ENCODE measurements around the gene ANTXRL.
A peak's percentile ranks its signal among the peaks of the same experiment; 100 is the strongest.
"Not testable (repeated sequence)": the region's sequence is repeated elsewhere in the genome, so short reads cannot be mapped to it uniquely, and the experiment has no call there.

Gene ANTXRL

DNA sequence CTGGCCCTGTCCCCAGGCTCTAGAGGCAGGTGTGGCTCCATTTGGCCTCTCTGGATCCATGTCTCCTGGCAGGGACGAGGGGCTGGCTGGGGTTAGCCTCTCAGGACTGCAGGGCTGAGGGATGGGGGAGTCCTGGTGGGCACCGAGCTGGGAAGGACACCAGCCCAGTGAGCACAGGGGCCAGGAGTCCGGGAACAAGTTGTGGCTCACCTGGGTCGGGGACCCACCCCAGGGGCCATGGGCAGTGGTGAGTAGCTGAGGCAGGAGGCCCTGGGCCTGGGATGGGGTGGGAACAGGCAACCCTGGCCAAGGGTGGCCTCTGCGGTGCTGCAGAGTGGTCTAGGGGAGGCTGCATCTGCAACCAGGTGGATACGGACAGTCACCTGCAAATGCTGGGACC is 24.1 kb downstream of the ANTXRL start:
- DNase-seq = no peak

DNA sequence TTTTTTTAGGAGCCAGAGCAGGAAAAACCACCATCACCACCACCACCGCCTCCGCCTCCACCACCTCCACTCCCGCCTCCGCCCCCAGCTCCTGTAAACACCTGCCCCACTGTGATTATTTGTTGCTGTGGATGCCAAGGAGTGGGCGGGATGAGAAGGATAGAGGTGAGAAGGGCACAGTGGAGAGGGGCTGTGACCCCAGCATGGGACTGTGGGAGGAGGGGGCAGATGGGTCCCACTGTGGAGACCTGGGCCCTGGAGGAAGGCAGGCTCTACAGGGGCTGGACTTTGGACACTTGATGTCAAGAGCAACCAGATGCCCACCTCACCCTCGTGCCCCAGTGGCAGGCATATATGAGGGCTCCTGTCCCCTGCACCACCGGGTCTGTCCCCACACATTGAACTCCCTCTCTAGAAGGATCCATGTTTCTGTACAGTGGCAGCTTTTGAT is 24.7 kb downstream of the ANTXRL start:
- no peak for DNase-seq

DNA sequence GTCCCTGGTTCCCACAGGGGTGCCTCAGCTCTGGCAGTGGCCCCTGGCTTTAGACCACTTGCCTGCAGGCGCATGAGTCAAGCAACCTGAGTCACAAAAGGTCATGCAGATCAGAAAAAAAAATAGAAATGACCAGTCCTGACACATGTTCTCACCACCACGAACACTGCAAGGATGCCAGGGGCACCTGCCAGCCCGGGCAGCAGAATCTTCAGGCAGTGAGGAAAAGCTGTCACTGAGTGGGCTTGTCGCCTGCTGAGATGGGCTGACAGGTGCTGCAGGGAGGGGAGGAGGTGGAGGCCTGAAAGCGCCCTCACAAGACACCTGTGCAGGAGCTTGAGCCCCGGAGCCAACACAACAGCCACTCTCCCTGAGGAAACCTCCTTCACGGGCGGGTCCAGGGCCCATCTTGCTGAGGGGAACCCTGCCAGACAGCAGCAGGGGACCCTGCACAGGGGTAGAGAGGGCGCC is 25.2 kb downstream of the ANTXRL start:
- DNase-seq = not testable (repeated sequence)

DNA sequence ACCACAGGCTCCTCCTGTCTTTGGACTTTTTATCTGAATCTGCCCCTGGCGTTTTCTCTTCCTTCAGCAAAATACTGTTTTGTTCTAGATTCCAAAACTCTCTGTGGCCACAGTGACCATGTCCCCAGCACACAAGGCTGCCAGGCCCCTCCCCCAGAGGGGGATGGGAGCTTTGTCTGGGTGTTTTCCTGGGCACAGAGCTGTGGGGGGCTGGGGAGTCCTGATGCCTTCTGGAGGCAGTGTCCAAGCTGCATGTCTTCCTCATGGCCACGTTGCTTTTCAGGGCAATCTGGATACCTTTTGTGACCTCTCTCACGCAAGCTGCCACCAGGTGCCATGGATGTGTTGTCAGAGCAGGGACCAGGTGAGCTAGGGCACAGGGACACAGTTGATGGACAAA is 26.2 kb downstream of the ANTXRL start:
- no peak for DNase-seq

DNA sequence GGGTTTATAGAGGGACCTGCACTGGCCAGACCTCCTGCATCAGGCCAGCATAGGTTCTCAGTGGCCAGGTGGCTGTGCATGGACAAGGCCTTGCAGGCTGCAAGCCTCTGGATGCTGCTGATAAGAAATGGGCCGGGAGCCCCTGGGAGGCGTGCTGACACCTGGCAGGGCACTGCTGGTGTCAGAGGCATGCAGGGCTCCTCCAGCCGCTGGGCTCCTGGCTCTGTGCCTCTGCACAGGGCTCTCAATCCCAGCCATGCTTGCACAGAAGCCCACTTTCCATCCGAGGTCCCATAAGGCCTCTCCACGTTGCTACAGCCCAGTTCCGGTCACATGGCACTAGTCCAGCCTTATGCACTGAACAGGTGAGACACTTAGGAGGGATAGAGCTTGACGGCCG is 27.3 kb downstream of the ANTXRL start:
- no peak for DNase-seq

DNA sequence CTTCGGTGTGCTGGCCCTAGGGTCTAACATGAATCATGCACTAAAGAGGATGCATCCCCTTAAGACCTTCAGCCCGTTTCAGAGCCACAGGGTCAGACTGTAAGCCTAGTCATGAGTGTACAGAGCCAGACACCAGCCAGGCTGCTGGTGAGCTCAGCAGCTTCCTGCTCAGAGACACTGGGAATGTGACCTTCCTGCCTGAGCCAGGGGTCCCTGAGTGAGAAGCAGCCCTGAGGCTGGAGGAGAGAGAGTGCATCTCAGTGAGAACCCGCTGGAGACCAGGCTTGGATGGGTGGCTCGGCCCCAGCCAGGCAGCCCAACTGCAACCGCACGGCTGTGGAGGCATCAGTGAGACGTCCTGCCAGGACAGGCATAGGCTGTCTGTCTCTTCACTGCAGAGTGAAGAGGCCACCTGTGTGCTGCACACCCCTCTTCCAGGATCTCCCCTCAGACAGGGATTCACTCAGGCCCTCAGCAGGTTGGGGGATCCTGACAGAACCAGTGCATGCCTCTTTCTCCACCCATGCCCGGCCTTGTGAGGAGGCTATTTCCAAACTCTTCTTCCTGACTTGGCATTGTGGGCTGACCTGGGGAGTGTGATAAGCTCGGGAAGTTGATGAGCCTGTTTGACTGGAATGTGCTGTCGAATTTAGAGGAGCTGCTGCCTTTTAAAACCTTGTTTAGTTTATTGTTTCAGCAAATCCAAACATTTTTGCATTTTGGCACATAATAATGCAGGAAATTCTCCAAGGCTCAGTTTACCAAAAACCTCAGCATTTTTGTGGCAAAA is 28.5 kb downstream of the ANTXRL start:
- DNase-seq = not testable (repeated sequence)

DNA sequence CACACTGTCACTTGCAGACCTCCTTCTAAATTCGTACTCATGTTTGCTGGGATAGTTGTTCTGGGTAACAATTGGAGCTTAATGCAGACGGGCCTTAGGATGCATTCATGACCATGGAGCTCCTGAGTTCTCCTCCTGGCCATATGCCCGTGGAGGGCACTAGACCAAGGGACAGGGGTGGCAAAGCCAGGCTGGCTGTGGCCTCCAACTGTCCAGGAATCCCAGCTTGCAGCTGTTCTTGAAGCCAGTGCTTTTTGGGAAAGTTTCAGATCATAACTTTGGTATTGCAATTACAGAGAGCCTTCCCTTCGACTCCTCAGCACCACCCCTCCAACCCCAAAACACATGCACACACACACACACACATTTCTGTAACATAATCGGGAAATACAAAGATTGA is 30.6 kb downstream of the ANTXRL start:
- DNase-seq = no peak

DNA sequence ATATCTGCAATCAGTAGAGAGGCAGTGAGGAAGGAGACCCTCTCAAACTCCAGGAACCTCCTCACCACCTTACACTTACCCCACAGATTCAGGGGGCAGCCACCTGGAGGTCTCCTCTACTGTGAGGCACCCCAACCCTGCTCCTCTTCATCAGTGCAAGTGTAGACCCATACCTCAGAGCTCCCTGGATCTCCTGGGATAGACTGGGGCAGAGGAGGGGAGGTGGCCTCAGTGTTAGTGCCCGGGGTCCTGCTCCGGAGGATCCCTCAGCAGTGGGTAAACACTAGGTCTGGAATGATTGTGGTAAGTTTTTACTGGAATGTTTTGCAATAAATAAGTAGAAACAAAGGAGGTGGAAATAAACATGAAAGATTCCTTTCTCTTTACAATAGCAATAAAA is 31.1 kb downstream of the ANTXRL start:
- no peak for DNase-seq

DNA sequence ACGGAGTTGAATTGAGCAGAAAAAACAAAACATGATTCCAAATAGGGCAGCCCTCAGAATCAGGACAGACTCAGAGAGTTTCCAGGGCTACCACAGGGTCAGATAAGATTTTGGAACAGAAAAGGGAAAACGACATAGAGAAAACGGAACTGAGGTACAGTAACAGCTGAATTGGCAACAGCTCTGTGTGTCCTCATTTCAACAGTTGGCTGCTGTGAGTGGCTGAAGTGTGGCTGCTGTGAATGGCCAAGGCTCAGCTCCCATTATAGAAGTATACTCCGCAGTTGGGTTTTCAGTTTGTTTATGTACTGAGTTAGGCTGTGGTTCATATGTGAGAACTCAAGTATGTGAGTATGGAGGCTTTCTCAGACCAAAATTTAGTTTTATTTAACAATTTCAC is 32.0 kb downstream of the ANTXRL start:
- no peak for DNase-seq

DNA sequence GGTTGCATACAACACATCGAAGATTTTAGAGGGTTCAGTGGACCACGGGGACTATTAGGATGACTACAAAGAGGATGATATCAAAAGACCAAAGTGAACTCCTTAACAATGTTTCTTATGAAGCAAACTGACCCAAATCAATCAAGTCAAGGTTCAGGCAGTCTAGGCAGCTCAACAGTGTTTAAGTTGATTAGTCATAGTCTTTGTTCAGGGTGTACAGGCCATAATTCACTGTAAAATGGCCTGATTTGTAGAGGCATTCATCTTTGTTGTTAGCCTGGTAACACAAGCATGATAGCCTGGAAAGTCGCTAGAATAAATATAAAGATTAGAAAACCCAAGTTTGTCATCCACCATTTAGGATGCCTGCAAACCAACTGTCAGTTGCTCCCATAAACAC is 32.6 kb downstream of the ANTXRL start:
- no peak for DNase-seq

DNA sequence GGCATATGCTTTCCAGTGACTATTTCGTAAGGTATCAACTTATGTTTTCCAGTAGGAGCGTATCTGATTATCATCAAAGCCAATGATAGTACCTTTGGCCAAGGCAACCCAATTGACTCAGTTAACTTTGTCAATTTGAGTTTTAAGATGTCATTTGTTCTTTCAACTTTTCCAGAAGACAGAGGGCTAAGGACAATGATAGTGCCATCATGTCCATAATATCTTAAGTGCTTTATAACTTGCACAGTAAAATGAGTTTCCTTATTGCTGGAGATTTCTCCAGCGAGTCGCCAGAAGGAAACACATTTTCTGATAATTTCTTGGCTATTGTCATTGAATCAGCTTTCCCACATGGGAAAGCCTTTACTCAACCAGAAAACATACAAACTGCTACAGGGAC is 35.0 kb downstream of the ANTXRL start:
- no peak for DNase-seq

DNA sequence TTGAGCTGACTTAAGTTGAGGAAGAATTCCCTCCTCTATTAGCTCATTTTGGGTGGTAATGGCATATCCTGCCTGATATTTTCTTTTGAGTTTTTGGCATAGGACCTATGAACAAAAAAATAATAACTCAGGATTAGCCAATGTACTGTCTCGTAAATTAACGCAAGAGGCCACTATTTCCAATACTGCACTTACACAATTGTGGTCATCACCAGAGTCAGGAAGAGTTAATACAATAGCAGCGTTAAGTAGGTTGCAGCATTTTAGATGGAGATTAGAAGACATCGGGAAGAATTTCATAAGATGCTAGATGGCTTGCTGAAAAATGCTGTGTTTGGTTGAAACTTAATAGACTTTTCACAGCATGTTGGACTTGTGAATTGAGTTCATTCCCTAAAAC is 36.4 kb downstream of the ANTXRL start:
- no peak for DNase-seq

DNA sequence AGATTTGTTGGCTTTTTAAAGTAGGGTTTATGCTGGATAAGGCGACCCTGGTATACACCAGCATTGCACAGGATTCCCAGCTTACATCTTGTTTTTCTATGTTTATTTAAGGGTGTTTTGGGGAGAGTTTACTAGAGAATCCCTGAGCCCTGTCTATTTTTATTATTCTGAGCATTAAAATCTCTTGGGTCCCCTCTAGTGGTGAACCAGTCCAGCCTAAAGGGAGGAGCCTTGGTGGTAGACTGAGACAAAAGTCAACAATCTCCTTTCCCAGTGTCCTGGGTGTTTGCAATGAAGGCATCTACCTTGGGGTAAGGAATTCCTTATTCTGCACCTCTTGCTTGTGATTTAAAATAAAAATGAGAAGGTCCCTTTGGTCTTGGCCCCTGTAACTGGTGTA is 38.2 kb downstream of the ANTXRL start:
- peak; percentile 26 for DNase-seq

DNA sequence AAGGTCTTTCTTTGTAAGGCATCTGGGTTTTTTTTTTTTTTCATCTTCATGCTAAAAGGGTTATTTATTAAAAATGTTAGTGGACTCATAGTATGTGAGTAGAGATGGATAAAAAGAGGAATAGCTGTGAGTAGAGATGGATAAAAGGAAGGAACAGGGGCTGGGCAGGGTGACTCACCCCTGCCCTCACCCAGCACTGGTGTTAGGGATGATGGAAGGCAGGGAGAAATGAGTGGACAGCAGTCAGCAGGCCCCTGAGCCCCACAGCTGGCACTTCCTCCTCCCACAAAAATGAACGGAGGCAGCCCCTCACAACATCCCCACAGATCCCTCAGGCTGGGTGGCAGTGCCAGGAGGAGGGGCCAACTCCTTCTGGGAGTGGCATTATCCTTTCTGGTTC is 39.3 kb downstream of the ANTXRL start:
- no peak for DNase-seq

DNA sequence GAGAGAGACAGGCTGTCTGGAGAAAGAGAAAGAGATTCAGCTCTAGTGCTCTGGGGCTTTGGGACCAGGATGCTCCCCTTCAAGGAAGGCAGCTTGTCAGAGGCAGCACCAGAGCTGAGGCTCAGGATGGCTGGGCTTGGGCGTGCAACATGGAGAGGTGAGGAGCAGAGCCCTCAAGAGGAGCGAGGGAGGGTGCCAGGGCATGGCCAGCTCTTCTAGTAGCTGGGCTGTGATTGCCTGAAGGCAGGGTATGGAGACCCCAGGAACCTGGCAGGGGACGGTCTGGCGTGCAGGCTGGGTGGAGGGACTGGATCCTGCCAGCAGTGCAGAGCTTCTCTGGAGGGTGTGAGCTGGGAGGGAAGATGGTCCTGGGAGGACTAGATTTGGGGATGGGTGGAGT is 40.2 kb downstream of the ANTXRL start:
- DNase-seq = no peak

DNA sequence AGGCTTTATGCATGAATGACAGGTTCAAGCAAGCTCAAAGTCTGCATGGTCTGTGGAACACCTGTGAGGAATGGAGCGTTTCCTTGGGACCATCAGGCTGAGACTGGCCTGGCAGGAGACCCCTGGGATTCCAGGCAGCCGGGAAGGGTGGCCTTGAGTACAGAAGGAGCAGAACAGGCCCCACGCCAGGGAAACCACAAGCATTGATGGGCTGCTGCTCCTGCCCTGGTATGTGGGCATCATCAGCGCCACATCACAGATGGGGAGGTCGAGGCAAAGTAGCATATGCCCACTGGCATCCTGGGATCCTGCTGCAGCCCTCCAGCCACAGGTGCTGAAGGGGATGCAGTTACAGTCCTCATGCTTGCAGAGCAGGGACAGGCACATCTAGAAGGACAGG is 40.9 kb downstream of the ANTXRL start:
- no peak for DNase-seq

DNA sequence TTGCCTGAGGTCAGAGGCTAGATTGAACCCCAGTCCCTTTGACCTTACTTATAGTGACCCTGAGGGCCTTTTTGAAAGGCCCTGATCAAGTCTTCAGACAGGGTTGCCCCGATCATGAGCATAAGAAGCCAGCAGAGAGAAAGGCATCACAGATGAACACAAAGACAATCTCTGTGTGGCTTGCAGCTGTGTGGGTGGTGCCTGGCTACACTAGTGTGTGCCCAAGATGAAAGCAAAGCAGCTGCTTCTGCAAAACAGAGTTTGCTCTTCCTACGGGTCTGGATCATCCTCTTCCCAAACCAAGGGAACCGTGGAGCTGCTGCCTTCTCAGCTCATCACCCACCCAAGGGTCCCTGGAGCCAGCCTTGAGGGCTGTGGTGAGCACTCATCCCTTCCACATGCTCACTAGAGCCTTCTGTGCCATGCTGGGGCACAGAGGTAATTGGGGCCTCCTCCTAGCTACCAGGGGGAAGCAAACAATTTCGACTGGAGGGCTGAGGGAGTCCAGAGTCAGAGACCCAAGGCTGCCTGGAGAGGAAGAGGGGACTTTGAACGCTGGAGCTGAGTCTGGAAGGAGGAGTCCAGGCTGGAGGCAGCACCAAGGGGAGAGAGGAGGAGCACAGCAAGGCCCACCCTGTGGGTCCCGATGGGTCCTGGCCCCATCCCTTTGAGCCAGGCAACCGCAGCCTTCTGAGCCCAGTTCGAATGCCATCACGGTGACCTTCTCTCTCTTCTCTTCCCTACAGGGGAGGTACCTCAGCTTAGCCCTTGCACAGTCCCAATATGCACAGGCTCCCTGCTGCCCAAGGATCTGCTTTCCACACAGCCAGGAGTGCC is 42.3 kb downstream of the ANTXRL start:
- DNase-seq = no peak

DNA sequence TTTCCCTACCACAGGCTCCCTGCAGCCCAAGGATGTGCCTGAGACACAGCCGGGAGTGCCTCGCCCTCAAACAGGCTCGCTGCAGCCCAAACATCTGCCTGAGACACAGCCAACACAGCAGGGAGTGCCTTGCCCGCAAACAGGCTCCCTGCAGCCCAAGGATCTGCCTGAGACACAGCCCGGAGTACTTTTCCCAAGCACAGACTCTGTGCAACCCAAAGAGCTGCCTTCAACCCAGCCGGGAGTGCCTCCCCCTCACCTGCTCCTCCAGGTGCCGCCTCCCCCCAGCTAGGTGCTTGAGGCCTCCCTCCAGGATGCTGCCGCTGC is 42.9 kb downstream of the ANTXRL start:
- DNase-seq = no peak

DNA sequence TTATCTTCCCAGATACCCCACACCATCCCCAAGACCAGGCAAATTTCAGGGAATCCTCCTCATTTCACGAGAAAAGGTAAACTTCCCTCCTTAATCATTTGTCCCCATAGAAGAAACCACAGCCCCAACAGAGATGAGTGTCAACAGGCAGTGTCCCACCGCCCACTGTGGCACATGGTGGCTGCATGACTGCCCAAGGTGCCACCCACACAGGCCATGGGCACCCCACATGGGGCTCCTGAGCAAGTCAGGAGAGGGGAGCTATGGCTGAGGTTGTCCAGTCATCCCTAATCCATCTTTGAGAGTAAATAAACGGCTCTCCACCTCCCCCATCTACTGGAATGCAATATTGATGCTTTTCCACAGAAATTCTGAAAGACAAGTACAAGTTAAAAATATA is 44.1 kb downstream of the ANTXRL start:
- DNase-seq = no peak

DNA sequence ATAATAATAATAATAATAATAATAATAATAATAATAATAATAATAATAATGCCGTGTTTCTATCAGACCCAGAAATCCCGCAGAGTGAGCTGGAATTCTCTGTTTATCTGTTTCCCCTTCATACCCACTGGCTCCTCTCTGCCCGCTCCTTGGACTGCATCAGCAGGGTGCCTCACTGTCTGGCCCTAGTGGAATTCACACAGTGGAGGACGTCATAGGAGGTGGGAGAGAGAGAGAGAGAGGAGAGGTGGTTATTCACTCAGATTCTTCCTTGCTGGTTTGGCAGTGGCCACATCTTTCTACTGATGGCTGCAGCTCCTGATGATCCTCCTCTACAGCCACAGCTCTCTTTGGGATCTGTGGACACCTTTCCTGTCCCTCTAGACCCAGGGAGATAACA is 78.7 kb downstream of the ANTXRL start:
- not testable (repeated sequence) for DNase-seq

DNA sequence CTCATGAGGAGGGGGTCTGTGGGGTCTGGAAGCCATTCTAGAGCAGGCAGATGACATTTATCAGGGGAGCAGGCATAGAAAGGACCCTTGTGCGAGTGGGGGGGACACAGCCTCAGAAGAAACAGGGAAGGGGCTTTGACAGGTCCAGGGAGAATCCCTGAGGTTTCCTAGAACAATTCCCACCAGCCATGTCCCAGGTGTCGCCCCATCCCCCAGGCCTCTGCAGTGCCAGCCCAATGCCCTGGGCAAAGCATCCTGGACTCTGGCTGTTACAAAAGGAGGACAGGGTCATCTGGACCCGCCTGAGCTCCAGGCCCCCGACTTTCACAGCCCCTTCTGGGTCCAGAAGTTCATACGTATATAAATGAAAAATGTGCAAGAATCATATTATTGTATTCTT is 80.4 kb downstream of the ANTXRL start:
- DNase-seq = not testable (repeated sequence)

DNA sequence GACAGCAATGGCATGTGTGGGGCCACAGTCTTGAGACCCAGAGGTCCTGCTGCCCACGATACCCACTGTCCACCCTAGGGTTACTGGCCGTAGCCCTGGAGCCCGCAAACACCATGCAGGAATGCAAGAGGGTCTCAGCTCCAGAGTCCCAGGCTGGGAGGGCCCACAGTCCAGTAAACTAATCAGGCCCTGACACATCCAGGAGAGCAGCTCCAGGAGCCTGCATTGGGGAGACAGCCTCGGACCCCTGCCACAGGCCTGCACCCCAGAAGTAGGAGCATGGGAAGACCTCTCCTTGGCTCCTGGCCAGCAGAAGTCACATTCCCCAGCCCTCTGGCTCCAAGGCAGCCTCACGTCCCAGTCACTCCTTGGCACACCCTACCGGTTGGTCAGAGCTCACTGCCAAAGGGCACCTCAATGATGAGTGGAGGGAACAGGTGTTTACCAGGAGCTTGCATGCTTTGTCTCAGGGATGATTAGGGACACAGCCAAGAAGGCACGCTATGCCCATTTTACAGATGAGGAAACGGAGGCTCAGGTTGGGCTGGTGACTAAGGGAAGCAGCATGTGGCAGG is 81.0 kb downstream of the ANTXRL start:
- not testable (repeated sequence) for DNase-seq

DNA sequence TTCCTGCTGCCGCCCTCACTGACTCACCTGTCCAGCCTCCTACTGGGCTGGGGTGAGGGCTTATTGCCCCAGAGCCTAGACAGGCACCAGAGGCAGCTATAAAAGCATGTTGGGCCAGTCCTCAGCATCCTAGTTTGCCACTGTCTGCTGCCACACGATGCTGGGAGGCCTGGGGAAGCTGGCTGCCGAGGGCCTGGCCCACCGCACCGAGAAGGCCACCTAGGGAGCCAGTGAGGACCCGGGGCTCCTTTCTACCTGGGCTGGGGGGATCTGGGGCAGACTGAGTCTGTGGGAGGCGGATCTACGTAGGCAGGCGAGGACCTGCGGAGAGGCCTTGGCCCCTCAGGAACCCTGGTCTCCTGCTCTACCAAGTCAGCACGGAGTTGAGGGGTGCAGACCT is 82.2 kb downstream of the ANTXRL start:
- not testable (repeated sequence) for DNase-seq

DNA sequence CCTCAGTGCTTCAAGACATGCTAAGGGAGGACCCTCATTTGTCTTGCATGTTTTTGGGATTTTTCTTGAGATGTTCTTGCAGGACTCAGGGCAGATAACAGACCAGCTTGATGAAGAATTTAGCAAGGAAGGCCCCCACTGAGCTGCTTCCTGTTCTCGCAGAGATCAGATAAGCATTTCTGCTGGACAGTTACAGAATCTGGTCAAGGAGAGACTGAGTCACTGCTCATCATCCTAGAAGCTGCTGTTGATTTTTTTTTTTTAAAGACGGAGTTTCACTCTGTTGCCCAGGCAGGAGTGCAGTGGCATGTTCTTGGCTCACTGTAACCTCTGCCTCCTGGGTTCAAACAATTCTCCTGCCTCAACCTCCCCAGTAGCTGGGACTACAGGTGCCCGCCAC is 87.6 kb downstream of the ANTXRL start:
- not testable (repeated sequence) for DNase-seq

Data from CD4-positive, alpha-beta T cell treated with Interleukin-10 for 1 hour (primary cell).